ENCODE measurements around the gene DNAL4. TPM values are rescaled to one million over a fixed set of nuclear protein-coding genes. Genes with fewer than 3 reads are reported as not detected.
A peak's percentile ranks its signal among the peaks of the same experiment; 100 is the strongest.

The DNAL4 gene
- total RNA-seq, 1 experiment from 2014 or later = 18.3 TPM

DNA sequence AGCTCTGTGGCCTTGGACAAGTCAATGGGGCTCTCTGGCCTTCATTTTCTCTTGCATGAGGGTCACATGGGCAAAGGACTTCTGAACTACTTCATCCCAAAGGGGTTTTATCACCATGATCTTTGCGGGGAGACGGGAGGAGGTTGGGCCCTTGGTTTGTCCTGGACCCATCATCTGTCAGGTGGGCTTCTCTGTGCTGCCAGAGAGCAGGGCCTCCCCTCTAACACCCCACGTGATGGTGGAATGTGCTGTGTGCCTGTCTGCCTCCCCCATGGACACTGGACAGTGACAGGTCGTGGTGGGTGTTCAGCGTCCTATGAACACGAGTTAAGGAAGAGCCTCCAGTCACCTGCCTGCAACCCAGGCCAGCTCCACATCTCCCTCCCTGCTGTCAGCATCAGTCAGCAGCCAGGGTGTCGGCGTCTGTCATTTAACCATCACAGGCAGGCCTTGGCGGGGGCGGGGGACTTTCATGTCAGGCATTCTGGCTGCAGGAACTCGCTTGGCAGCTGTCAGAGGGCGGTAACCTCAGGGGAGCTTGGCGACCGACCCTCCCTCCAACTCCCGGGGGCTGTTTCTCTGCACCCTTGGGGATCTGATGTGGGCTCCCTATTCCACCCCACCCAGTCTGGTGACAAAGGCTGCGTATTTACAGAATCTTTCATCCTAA lies 35.5 kb downstream of the DNAL4 start:
- Mint-ChIP-seq H3K27me3 (ENCODE audit: insufficient read depth, unreplicated experiment) (no peaks in the 10 kb centered on the region), H3K9me3 (ENCODE audit: unreplicated experiment) (no peaks in the 10 kb centered on the region), H3K36me3 (ENCODE audit: insufficient read depth, unreplicated experiment) (peaks cover 6% of the 10 kb centered on the region), H3K4me1 (ENCODE audit: insufficient read depth, unreplicated experiment) (peaks cover 19% of the 10 kb centered on the region), H3K4me3 (ENCODE audit: unreplicated experiment) (no peak overlapping the region), H3K27ac (ENCODE audit: low read depth, unreplicated experiment) (no peak overlapping the region)
- intact Hi-C loops (cut with micrococcal nuclease) = no loop called here
- TF ChIP-seq, protein P1, sequence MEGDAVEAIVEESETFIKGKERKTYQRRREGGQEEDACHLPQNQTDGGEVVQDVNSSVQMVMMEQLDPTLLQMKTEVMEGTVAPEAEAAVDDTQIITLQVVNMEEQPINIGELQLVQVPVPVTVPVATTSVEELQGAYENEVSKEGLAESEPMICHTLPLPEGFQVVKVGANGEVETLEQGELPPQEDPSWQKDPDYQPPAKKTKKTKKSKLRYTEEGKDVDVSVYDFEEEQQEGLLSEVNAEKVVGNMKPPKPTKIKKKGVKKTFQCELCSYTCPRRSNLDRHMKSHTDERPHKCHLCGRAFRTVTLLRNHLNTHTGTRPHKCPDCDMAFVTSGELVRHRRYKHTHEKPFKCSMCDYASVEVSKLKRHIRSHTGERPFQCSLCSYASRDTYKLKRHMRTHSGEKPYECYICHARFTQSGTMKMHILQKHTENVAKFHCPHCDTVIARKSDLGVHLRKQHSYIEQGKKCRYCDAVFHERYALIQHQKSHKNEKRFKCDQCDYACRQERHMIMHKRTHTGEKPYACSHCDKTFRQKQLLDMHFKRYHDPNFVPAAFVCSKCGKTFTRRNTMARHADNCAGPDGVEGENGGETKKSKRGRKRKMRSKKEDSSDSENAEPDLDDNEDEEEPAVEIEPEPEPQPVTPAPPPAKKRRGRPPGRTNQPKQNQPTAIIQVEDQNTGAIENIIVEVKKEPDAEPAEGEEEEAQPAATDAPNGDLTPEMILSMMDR (IDR thresholded peaks at IDR 0.05; ENCODE audit: unreplicated experiment) = no peak
- no TSS peak for BruUV-seq (replicated peaks)
- ChIA-PET POLR2A (interaction anchor here (2.4 kb wide), 1 partner anchor 52 kb away, joined by 11 read pairs; the partner anchor contains the start of gene GTPBP1), CTCF (interaction anchor here (0.6 to 0.7 kb wide), 2 partner anchors 89 to 119 kb away, joined by 3 read pairs; no protein-coding TSS in a partner anchor)
- no peak for DNase-seq (ENCODE audit: unreplicated experiment)

DNA sequence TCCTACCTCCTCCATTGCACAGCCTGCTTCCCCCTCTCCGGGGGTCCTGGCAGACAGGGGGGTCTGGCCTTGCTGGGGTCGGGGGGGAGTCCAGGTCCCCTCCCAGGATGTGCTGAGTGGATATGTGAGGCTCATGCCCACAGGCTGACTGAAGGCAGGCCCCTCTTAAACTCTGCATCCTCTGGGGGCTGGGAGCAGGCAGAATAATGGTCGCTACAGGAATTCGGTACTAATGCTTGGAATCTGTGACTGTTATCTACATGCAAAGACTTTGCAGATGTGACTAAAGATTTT lies 36.5 kb downstream of the DNAL4 start:
- Mint-ChIP-seq H3K4me3 (ENCODE audit: unreplicated experiment) (no peak overlapping the region), H3K27ac (ENCODE audit: low read depth, unreplicated experiment) (no peak overlapping the region), H3K4me1 (ENCODE audit: insufficient read depth, unreplicated experiment) (peaks cover 19% of the 10 kb centered on the region), H3K27me3 (ENCODE audit: insufficient read depth, unreplicated experiment) (no peaks in the 10 kb centered on the region), H3K9me3 (ENCODE audit: unreplicated experiment) (no peaks in the 10 kb centered on the region), H3K36me3 (ENCODE audit: insufficient read depth, unreplicated experiment) (peaks cover 11% of the 10 kb centered on the region)
- ChIA-PET POLR2A (no interaction called here), CTCF (interaction anchor here (0.7 to 1.5 kb wide), 3 partner anchors 8 to 361 kb away, joined by 3 to 6 read pairs (median 4); no protein-coding TSS in a partner anchor)
- intact Hi-C loops (cut with micrococcal nuclease) = no loop called here
- TF ChIP-seq, protein P1 (IDR thresholded peaks at IDR 0.05; ENCODE audit: unreplicated experiment) = no peak
- BruUV-seq (replicated peaks) = no TSS peak
- no peak for DNase-seq (ENCODE audit: unreplicated experiment)

DNA sequence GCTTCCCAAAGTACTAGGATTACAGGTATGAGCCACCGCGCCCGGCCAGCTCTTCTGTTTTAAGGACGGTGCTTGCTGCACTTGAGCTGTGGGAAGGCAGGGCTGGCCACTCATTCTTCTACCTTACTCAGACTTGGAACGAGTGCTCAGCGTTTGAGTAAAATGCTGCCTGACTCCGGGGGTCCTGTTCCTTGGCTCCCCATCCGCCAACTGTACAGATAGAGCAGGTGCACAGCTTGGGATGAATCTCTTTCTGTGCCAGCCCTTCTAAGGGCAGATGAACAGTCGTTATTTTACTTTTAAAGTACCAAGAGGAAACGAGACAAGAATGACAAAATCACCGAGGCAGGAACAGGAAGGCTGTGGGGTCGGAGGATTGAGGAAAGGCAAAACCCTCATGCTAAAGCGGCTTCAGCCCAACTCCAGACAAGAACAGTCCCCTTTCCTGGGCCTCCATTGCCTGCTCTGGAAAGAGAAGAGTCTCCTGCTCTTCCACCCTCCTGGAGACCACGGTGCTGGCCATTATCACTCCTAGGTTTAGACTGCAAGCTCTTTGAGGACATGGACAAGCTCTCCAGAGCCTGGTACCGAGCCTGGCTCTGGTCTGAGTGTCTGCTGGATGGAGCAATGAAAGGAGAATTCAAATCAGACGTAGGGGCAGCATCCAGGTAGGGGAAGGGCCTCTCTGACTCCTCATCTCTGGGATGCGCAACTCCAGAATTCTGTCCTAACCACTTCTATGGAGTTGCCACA lies 37.1 kb downstream of the DNAL4 start:
- TSS peak; percentile 54 for BruUV-seq (replicated peaks)
- POLR2A ChIA-PET = interaction anchor here (0.9 to 2.8 kb wide), 5 partner anchors 8 to 75 kb away, joined by 3 to 12 read pairs (median 4); partner anchors contain the start of gene TOMM22
- H3K4me3 Mint-ChIP-seq (ENCODE audit: unreplicated experiment) = peak overlapping the region; percentile 81

More for the DNA sequence above, 37.1 kb downstream of the DNAL4 start:
- DNase-seq (ENCODE audit: unreplicated experiment) = no peak
- Mint-ChIP-seq H3K9me3 (ENCODE audit: unreplicated experiment) (no peaks in the 10 kb centered on the region), H3K36me3 (ENCODE audit: insufficient read depth, unreplicated experiment) (peaks cover 14% of the 10 kb centered on the region), H3K27me3 (ENCODE audit: insufficient read depth, unreplicated experiment) (no peaks in the 10 kb centered on the region), H3K27ac (ENCODE audit: low read depth, unreplicated experiment) (no peak overlapping the region), H3K4me1 (ENCODE audit: insufficient read depth, unreplicated experiment) (peaks cover 19% of the 10 kb centered on the region)
- TF ChIP-seq, protein P1 (IDR thresholded peaks at IDR 0.05; ENCODE audit: unreplicated experiment) = no peak
- intact Hi-C loops (cut with micrococcal nuclease) = no loop called here
- CTCF ChIA-PET = interaction anchor here (0.9 to 1.5 kb wide), 3 partner anchors 9 to 361 kb away, joined by 3 to 8 read pairs (median 6); no protein-coding TSS in a partner anchor
